ENCODE data around the gene SREK1IP1. TPM values are rescaled to one million over a fixed set of nuclear protein-coding genes. Genes with fewer than 3 reads are reported as not detected.

SREK1IP1 gene
- total RNA-seq, 6 donors from 2014 or later: 4.2 to 20.7 (median 13.4) TPM

Other genes starting within 250 kb of the SREK1IP1 start
- gene SHISAL2B, start 78.2 kb downstream of the SREK1IP1 start, total RNA-seq: not detected
- gene CWC27, start 239 bp upstream of the SREK1IP1 start, total RNA-seq: 10 to 100 TPM in 5 of 6 donors, 1 to 10 TPM in 1; 8.0 to 21.2 (median 14.6) TPM